HCT116 (cell line): ENCODE data around the gene FAM53B. TPM values are rescaled to one million over a fixed set of nuclear protein-coding genes. Genes with fewer than 3 reads are reported as not detected.

ENCODE experiments used
- ATAC-seq: fragments of 200-7000 bp; cut with Tn5 transposase; 2 replicates; pipeline ENCODE4 v1.9.1; 2020; ENCODE audit warnings: mild to moderate bottlenecking, moderate library complexity
- BruUV-seq: library from RNA; stranded (reverse); fragments of 400-500 nt; replicated peaks from 2 replicates; lab custom pipeline; 2021; lab: Mats Ljungman, UMichigan
- CTCF ChIA-PET: fragments of 300-600 bp; sonication (Branson Sonifier 250); formaldehyde crosslinking; loops from one replicate; lab custom pipeline; 2021; ENCODE audit warnings: antibody characterized with exemption; lab: Charles Lee
- POLR2A ChIA-PET: fragments of 300-600, 350-600 bp; sonication (Branson Sonifier 250); formaldehyde crosslinking; loops from one replicate; lab custom pipeline; 2021; ENCODE audit warnings: antibody characterized with exemption; lab: Charles Lee
- RAD21 ChIA-PET, 2 experiments: fragments of 300-600 bp; sonication (Branson Sonifier 250); formaldehyde crosslinking; loops; one replicate each; lab custom pipeline; 2023; ENCODE audit warnings: low total read pairs in 2 of 2; ENCODE audit not compliant: uncharacterized antibody in 2 of 2, unreplicated experiment in 2 of 2, low non-redundant PET in 1 of 2; lab: Charles Lee
- DNase-seq: peaks from one replicate; pipeline ENCODE4 v3.0.0-alpha.2; 2010; ENCODE audit warnings: low read depth, low spot score
- H2AFZ ChIP-seq: fragments of 200-600 bp; shearing (Covaris generic), sonication (generic); 2 replicates; pipeline ENCODE4 v1.6.1; 2017; ENCODE audit warnings: low read depth, mixed run types, mixed read lengths, antibody characterized with exemption, low read length; ENCODE audit not compliant: poor library complexity, severe bottlenecking
- H3K27ac ChIP-seq: 2 replicates; pipeline ENCODE4 v1.5.1; 2012; ENCODE audit warnings: low read depth, low read length
- H3K27me3 ChIP-seq: fragments of 200-600 bp; sonication (generic); 2 replicates; pipeline ENCODE4 v1.6.1; 2016; ENCODE audit warnings: mixed run types, low read length, mixed read lengths; ENCODE audit not compliant: insufficient read depth
- H3K36me3 ChIP-seq, 2 experiments: fragments of 200-500 bp in 1 of 2; fragments of 200-600 bp in 1 of 2; sonication (Bioruptor generic) in 1 of 2; sonication (generic) in 1 of 2; 2 replicates each; pipeline versions ENCODE4 v1.5.1 to v1.6.1; 2014 to 2016; ENCODE audit warnings: low read length in 2 of 2, inconsistent platforms in 1 of 2, mixed read lengths in 1 of 2, mixed run types in 1 of 2; ENCODE audit not compliant: insufficient read depth in 2 of 2, control insufficient read depth in 1 of 2
- H3K4me1 ChIP-seq, 2 experiments: fragments of 200-600 bp in 1 of 2; sonication (generic) in 1 of 2; 2 replicates each; pipeline versions ENCODE4 v1.5.1 to v1.6.1; 2012 to 2017; ENCODE audit warnings: low read length in 2 of 2, inconsistent platforms in 1 of 2, mild to moderate bottlenecking in 1 of 2, mixed read lengths in 1 of 2, mixed run types in 1 of 2, moderate library complexity in 1 of 2; ENCODE audit not compliant: insufficient read depth in 2 of 2, control insufficient read depth in 1 of 2
- H3K4me2 ChIP-seq: fragments of 200-600 bp; sonication (generic); 2 replicates; pipeline ENCODE4 v1.6.1; 2017; ENCODE audit warnings: mixed run types, low read length, mixed read lengths
- H3K4me3 ChIP-seq, 2 experiments: fragments of 200-600 bp in 1 of 2; sonication (generic) in 1 of 2; replicated peaks in 1 of 2; 2 replicates each; pipeline ENCODE4 v1.5.1; 2011 to 2016; ENCODE audit warnings: low read length in 2 of 2, control low read depth in 1 of 2, low read depth in 1 of 2, mild to moderate bottlenecking in 1 of 2, mixed read lengths in 1 of 2, mixed run types in 1 of 2
- H3K79me2 ChIP-seq: fragments of 200-600 bp; sonication (generic); 2 replicates; pipeline ENCODE4 v1.6.1; 2017; ENCODE audit warnings: mild to moderate bottlenecking, mixed run types, low read length, moderate library complexity, mixed read lengths; ENCODE audit not compliant: insufficient read depth
- H3K9ac ChIP-seq: fragments of 200-600 bp; sonication (generic); 2 replicates; pipeline ENCODE4 v1.6.1; 2016; ENCODE audit warnings: low read length, mixed read lengths
- H3K9me2 ChIP-seq: fragments of 200-600 bp; sonication (generic), shearing (Covaris generic); 2 replicates; pipeline ENCODE4 v1.6.1; 2017; ENCODE audit warnings: mixed run types, mild to moderate bottlenecking, moderate library complexity; ENCODE audit not compliant: insufficient read depth
- H3K9me3 ChIP-seq, 2 experiments: fragments of 200-500 bp in 1 of 2; fragments of 200-600 bp in 1 of 2; sonication (Bioruptor generic) in 1 of 2; sonication (generic) in 1 of 2; 2 replicates each; pipeline ENCODE4 v1.6.1; 2014 to 2017; ENCODE audit warnings: low read length in 2 of 2, mixed read lengths in 2 of 2, inconsistent platforms in 1 of 2, low read depth in 1 of 2, mild to moderate bottlenecking in 1 of 2, mixed run types in 1 of 2, moderate library complexity in 1 of 2; ENCODE audit not compliant: control insufficient read depth in 1 of 2, insufficient read depth in 1 of 2
- H4K20me1 ChIP-seq: fragments of 200-600 bp; sonication (generic), shearing (Covaris generic); 2 replicates; pipeline ENCODE4 v1.6.1; 2017; ENCODE audit warnings: mixed run types, mild to moderate bottlenecking, moderate library complexity; ENCODE audit not compliant: insufficient read depth
- ELF1 ChIP-seq: IDR thresholded peaks from 2 replicates; pipeline ENCODE4 v1.6.1; 2012; ENCODE audit warnings: low read depth, borderline replicate concordance
- EZH2 ChIP-seq: fragments of 200-600 bp; sonication (generic); IDR thresholded peaks from 2 replicates; pipeline ENCODE4 v1.6.1; 2017; ENCODE audit warnings: antibody characterized with exemption, mixed run types
- FOSL1 ChIP-seq: IDR thresholded peaks from 2 replicates; pipeline ENCODE4 v1.6.1; 2012; ENCODE audit warnings: low read depth
- JUND ChIP-seq: IDR thresholded peaks from 2 replicates; pipeline ENCODE4 v1.6.1; 2012
- POLR2AphosphoS5 ChIP-seq: IDR thresholded peaks from 2 replicates; pipeline ENCODE4 v1.6.1; 2011; ENCODE audit warnings: mild to moderate bottlenecking, low read depth, low read length, moderate library complexity
- intact Hi-C: fragments of 100-400 bp; cut with micrococcal nuclease; formaldehyde crosslinking; loops from 2 replicates; pipeline ENCODE4 v1.10.0; 2022
- total RNA-seq: library from RNA; stranded (reverse); gene quantifications from one replicate; pipeline ENCODE4 v1.2.1, GENCODE V29; 2021; ENCODE audit not compliant: unreplicated experiment

Gene FAM53B
- total RNA-seq, 1 experiment from 2014 or later = 19.6 TPM

- POLR2A ChIA-PET = interaction anchor here (0.6 kb wide), 1 partner anchor 17 kb away, joined by 5 read pairs; no protein-coding TSS in a partner anchor
- H3K27me3 ChIP-seq = no peaks in the 10 kb centered on the region
- H3K4me2 ChIP-seq = no peak overlapping the region
- TF ChIP-seq JUND = no peak
- no peak for TF ChIP-seq POLR2AphosphoS5
- RAD21 ChIA-PET = no interaction called here
- BruUV-seq = no TSS peak
- ATAC-seq (no peak), DNase-seq (no peak)
- CTCF ChIA-PET = interaction anchor here (1.6 kb wide), 1 partner anchor 28 kb away, joined by 3 read pairs; no protein-coding TSS in a partner anchor
- peaks cover 20% of the 10 kb centered on the region; the same call in 1 of the 2 replicates for H3K79me2 ChIP-seq
- no peak overlapping the region for H2AFZ ChIP-seq
- H3K9me2 ChIP-seq = no peaks in the 10 kb centered on the region
- H3K9me3 ChIP-seq = no peaks in the 10 kb centered on the region
- H3K36me3 ChIP-seq = peaks cover 4 to 41% of the 10 kb centered on the region in 2 experiments; a peak in 3 of 4 replicates
- H3K4me1 ChIP-seq = no peaks in the 10 kb centered on the region
- intact Hi-C loops = no loop called here
- H3K9ac ChIP-seq = no peak overlapping the region
- no peaks in the 10 kb centered on the region; the same call in 1 of the 2 replicates for H4K20me1 ChIP-seq
- no peak overlapping the region for H3K27ac ChIP-seq
- H3K4me3 ChIP-seq = no peak overlapping the region
Measured at GRCh38 chr10:124768791-124769190, 24.6 kb upstream of the FAM53B start.

- no peak overlapping the region for H3K4me2 ChIP-seq
- CTCF ChIA-PET = interaction anchor here (0.8 to 1.5 kb wide), 2 partner anchors 24 to 62 kb away, joined by 3 read pairs; no protein-coding TSS in a partner anchor
- no peak for TF ChIP-seq ELF1
- TF ChIP-seq FOSL1 = no peak
- TF ChIP-seq EZH2 = no peak
- no peaks in the 10 kb centered on the region for H3K27me3 ChIP-seq
- RAD21 ChIA-PET = no interaction called here
- H4K20me1 ChIP-seq = no peaks in the 10 kb centered on the region; the same call in none of the 2 replicates
- H3K9ac ChIP-seq = no peak overlapping the region
- H2AFZ ChIP-seq = no peak overlapping the region
- H3K4me1 ChIP-seq = no peaks in the 10 kb centered on the region
- POLR2A ChIA-PET = no interaction called here
- H3K36me3 ChIP-seq = peaks cover 27 to 30% of the 10 kb centered on the region in 2 experiments
- no TSS peak for BruUV-seq
- H3K79me2 ChIP-seq = peaks cover 9% of the 10 kb centered on the region; the same call in 1 of the 2 replicates
- no peak overlapping the region for H3K4me3 ChIP-seq
- no peak for ATAC-seq
- no peak overlapping the region for H3K27ac ChIP-seq
- DNase-seq = no peak
- H3K9me3 ChIP-seq = no peaks in the 10 kb centered on the region
- no peaks in the 10 kb centered on the region for H3K9me2 ChIP-seq
- intact Hi-C loops = no loop called here
Measured at GRCh38 chr10:124765256-124765655, 21.1 kb upstream of the FAM53B start.
